ENCODE data around the gene ARRB2.

- no peak for TF ChIP-seq CTCF (IDR thresholded peaks at IDR 0.05; ENCODE audit: insufficient read depth, low read depth, low read length)
- TF ChIP-seq EZH2 (IDR thresholded peaks at IDR 0.05; ENCODE audit: insufficient read depth, low read length): no peak
Observed at GRCh38 chr17:4715063-4715744, 4.8 kb downstream of the ARRB2 start.
